Activated CD4-positive, CD25-positive, alpha-beta regulatory T cell treated with anti-CD3 and anti-CD28 coated beads, Interleukin-2, amount 50 U/mL, for 24 hours (primary cell): ENCODE measurements around the gene DVL2.

Experiments used
- ATAC-seq, 2 donors: fragments of 150-1000 bp; cut with Tn5 transposase; one replicate each; pipeline ENCODE4 v1.10.0; 2021; ENCODE audit warnings: mild to moderate bottlenecking in 1 of 2, moderate library complexity in 1 of 2

Gene DVL2

GRCh38 chr17:7237761-7238419, 3.6 kb upstream of the DVL2 start:
- peak; percentile 25 to 41 for ATAC-seq

DNA sequence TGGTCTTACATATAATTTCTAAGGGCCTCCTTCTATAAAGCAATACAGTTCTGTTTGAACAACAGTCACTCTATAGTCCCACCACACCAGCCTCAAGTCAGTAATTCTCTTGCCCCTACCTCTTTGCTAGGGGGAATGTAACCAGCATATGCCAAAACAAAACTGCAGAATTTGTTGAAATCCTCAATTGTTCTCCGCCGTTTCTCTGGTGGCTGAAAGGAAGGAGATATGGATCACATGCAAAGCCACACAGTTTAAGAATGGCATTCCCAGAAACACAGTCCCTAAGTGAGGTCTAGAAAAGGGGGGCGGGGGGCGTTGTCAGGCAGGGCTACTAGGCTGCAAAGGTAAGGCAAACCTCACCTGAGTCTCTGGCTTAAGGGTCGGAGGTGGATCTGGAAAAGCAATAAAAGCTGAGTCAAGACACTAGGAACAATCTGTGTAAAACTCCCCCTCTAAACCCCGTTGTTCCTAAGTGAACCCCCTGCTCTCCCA, 3.0 kb upstream of the DVL2 start:
- ATAC-seq, result no peak

GRCh38 chr17:7236808-7237207, 2.5 kb upstream of the DVL2 start:
- ATAC-seq, result no peak

GRCh38 chr17:7235693-7236665, 1.7 kb upstream of the DVL2 start:
- no peak for ATAC-seq

DNA sequence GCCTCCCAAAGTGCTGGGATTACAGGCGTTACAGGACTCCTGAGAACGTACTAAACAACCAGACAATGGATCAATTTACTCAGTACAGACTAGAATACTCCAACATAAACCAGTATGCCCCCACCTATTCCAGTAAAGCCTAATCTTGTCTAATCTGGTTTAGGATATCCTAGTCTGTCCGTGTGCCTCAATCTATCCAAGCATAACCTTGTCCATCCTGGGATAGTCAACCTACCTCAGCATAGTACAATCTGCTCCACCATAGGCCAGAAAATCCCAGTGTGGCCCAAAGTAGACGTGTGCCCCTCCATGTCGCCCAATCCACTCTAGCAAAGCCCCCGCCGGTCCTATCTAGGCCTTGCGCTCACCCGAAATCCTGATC, 625 bp downstream of the DVL2 start:
- peak in 1 of 2 donors; percentile 1 for ATAC-seq

- no peak for ATAC-seq
These were observed 2.2 kb downstream of the DVL2 start for GRCh38 chr17:7232114-7232513.

- ATAC-seq, result no peak
These were observed 4.8 kb downstream of the DVL2 start for GRCh38 chr17:7229504-7229903.

DNA sequence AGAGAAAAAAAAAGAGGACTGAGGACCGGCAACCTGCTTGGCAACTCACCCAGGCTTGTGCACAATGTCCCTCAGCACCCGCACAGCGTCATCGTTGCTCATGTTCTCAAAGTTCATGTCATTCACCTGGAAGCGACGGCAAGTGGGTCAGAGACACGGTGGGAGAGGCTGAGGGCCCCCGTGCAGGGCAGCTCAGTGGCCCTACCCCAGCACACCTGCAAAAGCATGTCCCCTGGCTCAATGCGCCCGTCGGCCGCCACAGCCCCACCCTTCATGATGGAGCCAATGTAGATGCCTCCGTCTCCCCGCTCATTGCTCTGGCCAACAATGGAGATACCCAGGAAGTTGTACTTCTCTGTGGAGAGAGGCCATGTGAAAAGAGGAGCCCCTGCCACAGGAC, 5.4 kb downstream of the DVL2 start:
- no peak for ATAC-seq

DNA sequence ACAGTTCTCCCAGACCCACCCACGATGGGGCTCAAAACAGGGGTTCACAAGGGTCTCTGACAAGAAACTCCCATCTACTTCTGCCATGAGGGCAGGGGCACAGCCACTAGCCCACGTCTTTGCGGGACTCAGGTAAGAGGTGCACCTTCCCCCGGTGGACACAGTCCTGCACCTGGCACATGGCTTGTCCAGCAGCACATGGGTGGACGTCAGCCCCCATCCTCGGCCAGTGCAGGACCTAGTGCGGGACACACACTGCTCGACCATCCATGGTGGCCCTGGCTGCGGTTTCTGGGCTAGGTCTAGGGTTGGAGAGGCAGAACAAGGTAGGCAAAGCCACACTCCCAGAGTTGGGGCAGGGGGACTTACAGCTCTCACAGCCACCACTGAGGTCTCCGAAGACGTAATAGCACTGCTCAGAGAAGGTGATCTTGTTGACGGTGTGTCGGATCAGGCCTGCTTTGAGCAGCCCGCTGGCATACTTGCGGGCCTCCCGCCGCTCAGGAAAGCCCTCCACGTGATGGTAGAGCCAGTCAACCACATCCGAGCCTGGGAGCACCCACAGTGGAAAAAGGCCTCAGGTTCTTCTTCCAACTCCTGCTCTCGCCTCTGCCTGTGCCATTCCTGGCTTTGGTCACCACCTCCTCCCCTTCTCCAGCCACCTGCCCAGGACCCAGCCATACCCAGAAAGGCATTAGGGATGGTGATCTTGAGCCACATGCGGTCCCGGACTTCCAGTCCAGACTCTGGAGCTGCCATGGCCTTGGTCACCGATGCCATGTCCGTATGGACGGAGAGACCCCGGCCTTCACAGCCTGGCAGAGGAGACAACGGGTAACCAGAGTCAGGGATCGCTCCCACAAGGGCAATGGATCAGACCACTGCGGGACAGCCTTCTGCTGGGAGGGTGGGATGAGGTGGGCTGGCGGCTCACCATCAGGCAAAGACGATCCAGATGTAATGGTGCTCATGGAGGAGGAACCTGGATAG, 7.3 kb downstream of the DVL2 start:
- no peak for ATAC-seq

GRCh38 chr17:7225711-7226331, 8.5 kb downstream of the DVL2 start:
- no peak for ATAC-seq

- ATAC-seq, result no peak
These were observed 9.6 kb downstream of the DVL2 start for GRCh38 chr17:7224661-7225111.

DNA sequence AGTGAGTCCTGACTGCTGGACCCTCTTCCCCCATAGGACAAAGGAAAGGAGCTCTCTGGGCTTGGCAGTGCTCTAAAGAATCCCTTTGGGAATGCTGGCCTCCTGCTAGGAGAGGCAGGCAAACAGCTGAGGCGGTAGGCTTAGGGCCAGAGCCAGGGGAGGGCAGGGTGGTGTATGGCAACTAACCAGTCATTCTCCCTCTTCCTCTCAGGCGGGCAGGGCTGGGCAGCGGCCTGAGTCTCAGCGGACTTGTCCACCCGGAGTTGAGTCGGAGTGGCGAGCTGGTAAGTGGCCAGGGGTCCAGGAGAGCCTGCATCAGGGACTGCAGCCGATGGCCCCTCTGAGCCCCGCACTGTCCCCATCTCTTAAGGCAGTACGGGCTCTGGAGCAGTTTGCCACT, 10.2 kb downstream of the DVL2 start:
- no peak for ATAC-seq

GRCh38 chr17:7223375-7223774, 10.9 kb downstream of the DVL2 start:
- no peak for ATAC-seq

DNA sequence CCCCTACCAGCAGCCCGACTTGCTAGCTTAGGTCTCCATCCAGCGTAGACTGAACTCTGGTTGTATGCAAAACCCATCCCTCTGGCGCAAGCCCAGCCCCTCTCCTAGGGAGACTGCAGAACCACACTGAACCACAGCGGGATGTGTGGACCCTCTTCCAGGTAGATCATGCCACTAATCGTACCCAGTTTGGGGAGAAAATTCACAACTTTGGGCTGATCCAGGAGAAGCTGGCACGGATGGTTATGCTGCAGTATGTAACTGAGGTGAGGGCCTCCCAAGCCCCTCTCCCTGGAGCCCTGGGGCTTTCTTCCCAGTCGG, 11.4 kb downstream of the DVL2 start:
- no peak for ATAC-seq

DNA sequence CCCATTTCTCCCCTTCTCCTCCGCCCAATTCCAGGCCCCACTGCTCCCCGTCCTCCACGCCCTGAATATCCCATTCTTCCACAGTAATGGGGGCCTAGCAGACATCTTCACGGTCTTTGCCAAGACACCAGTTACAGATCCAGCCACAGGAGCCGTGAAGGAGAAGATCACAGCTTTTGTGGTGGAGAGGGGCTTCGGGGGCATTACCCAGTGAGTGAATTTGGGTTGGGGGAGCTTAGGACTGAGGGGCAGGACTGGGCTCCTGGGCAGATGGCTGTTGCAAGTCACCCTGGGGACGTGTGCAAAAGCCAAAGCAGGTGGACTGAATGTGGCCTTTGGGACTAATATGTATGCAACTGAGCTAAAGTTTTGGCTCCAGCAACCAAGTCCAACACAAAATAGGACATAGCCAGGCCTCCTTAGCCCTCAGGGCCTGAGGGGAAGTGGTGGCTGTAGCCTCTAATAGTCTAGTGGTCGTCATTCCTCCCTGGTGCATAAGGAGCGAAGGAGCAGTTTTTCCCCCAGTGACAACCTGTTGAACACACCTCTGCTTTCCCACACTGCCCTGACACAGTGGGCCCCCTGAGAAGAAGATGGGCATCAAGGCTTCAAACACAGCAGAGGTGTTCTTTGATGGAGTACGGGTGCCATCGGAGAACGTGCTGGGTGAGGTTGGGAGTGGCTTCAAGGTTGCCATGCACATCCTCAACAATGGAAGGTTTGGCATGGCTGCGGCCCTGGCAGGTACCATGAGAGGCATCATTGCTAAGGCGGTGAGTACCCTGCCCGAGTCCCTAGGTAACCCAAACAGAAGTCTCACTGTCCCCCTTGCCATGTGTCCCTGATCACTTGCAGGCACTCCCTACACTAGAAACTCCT, 12.0 kb downstream of the DVL2 start:
- no peak for ATAC-seq

DNA sequence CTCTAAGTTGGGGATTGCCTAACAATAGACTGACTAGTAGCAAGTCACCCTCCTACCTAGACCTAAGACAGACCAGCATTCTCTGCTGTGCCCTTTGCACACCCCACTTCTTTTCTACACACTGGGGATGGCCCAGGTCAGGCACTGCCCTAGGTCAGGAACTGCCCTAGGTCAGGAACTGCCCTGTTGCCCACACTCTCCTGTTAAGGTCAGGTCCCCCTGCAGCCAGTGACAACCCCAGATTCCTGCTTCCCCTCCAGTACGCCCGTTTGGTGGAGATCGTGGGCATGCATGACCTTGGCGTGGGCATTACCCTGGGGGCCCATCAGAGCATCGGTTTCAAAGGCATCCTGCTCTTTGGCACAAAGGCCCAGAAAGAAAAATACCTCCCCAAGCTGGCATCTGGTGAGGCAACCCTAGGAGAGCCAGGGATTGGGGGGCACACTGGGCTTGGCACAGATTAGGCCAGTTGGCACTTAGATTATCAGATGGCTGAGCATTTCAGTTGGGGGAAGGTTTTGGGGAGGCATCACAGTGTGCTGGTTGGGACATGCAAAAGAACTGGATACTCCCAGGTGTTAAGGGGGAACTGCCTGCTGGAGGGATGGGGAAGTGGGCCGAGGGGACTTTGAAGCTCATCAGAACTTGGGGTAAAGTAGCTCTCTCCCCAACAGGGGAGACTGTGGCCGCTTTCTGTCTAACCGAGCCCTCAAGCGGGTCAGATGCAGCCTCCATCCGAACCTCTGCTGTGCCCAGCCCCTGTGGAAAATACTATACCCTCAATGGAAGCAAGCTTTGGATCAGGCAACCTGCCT, 12.8 kb downstream of the DVL2 start:
- ATAC-seq, result no peak

DNA sequence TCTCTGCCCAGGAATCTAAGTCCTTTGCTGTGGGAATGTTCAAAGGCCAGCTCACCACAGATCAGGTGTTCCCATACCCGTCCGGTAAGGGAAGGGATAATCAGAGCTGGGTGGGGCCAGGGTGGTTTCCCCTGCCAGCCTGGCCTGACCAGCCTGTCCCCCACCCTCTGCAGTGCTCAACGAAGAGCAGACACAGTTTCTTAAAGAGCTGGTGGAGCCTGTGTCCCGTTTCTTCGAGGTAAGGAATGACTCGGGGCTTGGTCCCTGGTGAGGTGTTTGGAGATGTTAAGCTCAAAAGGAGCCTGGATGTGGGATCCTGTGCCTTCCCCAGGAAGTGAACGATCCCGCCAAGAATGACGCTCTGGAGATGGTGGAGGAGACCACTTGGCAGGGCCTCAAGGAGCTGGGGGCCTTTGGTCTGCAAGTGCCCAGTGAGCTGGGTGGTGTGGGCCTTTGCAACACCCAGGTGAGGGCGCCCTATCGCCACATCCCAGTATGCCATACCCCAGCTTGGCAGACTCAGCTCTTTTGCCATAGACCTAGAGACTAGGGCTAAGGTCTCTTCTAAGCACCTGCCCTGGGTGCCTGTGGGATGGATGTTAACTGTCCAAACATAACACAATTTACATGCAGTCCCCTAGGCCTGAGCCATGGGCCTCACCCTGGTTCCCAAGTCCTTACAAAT, 13.6 kb downstream of the DVL2 start:
- ATAC-seq, result peak; percentile 51 to 54

- ATAC-seq, result peak; percentile 77 to 78
These were observed 14.3 kb downstream of the DVL2 start, which contains the start of the genes ACADVL and DLG4 for GRCh38 chr17:7219812-7220592. ACADVL (plus strand) TSS chr17:7219938; CDS start chr17:7219985, 47 bp downstream. DLG4 (minus strand) TSS chr17:7219836.
